Heart left ventricle (tissue), 16 donors: ENCODE measurements around the gene ABCC8. TPM values are rescaled to one million over a fixed set of nuclear protein-coding genes. Genes with fewer than 3 reads are reported as not detected.

Experiments used
- ATAC-seq, 4 donors: fragments of 200-7000 bp; cut with Tn5 transposase; one replicate each; pipeline ENCODE4 v1.9.1; 2020 to 2022; ENCODE audit warnings: moderate library complexity in 4 of 4, mild to moderate bottlenecking in 3 of 4, moderate number of reproducible peaks in 1 of 4
- DNase-seq, 5 donors: peaks; one replicate each; pipeline ENCODE4 v3.0.0-alpha.2; 2020
- H3K27ac ChIP-seq, 12 donors: fragments of 200-600 bp; sonication (generic) in 4 of 12; one replicate each; pipeline versions ENCODE4 v1.5.0 to v1.8.0; 2016 to 2022; ENCODE audit warnings: mild to moderate bottlenecking in 2 of 12
- H3K27me3 ChIP-seq, 9 donors: fragments of 200-600 bp; sonication (generic) in 2 of 9; one replicate each; pipeline versions ENCODE4 v1.5.1 to v1.8.0; 2016 to 2022; ENCODE audit warnings: mild to moderate bottlenecking in 3 of 9
- H3K36me3 ChIP-seq, 9 donors: fragments of 200-600 bp; sonication (generic) in 2 of 9; one replicate each; pipeline versions ENCODE4 v1.5.0 to v1.8.0; 2018 to 2022; ENCODE audit warnings: mild to moderate bottlenecking in 2 of 9
- H3K4me1 ChIP-seq, 12 donors: fragments of 200-600 bp; sonication (generic) in 4 of 12; one replicate each; pipeline versions ENCODE4 v1.5.0 to v1.8.0; 2016 to 2022; ENCODE audit warnings: mild to moderate bottlenecking in 3 of 12
- H3K4me3 ChIP-seq, 12 donors: fragments of 200-600 bp; sonication (generic) in 4 of 12; one replicate each; pipeline versions ENCODE4 v1.5.0 to v1.8.0; 2017 to 2022; ENCODE audit warnings: mild to moderate bottlenecking in 9 of 12, moderate library complexity in 4 of 12
- H3K9me3 ChIP-seq, 12 donors: fragments of 200-600 bp; sonication (generic) in 4 of 12; one replicate each; pipeline versions ENCODE4 v1.5.0 to v1.8.0; 2016 to 2022; ENCODE audit warnings: mild to moderate bottlenecking in 1 of 12
- POLR2A ChIP-seq, 2 donors: fragments of 450-650 bp; IDR thresholded peaks; one replicate each; pipeline ENCODE4 v1.6.1; 2017; ENCODE audit warnings: antibody characterized with exemption in 2 of 2, mild to moderate bottlenecking in 2 of 2, moderate library complexity in 2 of 2
- WGBS, 4 donors: extraction: QIAGEN DNeasy Blood & Tissue Kit in 2 of 4; methylation state at CpG; one replicate each; pipeline versions ENCODE4 v1.1.5 to v1.1.7; 2013 to 2018; 5-methylcytosine and 5-hydroxymethylcytosine counted together
- intact Hi-C, 10 donors: fragments of 100-400 bp; cut with DNase I; formaldehyde crosslinking; loops; one replicate each; pipeline versions ENCODE4 v1.11.1 to v1.14.2; 2022
- polyA plus RNA-seq, 2 donors: library from polyadenylated mRNA; stranded (reverse); fragments of 200-250 nt; gene quantifications; one replicate each; pipeline ENCODE4 v1.2.3, GENCODE V29; 2013
- total RNA-seq, 9 donors: library from RNA; depleted of rRNA in 2 of 9; stranded (reverse); fragments of >200 nt in 2 of 9; fragmentation: NEBNext Ultra II Directional in 3 of 9; extraction: Animal tissue kit (Norgen Biotek cat#: 25700) in 3 of 9; gene quantifications; one replicate each; pipeline versions ENCODE4 v1.1.0 to v1.2.4, GENCODE V29; 2016 to 2023
- TF ChIP-seq, protein P1 (sequence below), 12 donors: fragments of 200-600 bp; sonication (generic) in 4 of 12; IDR thresholded peaks; one replicate each; pipeline versions ENCODE4 v1.5.0 to v1.8.0; 2018 to 2022; ENCODE audit warnings: antibody characterized with exemption in 12 of 12, mild to moderate bottlenecking in 5 of 12
- donor health status: ischemic (EF 13 %, LVEDD 7.1; RV severe dilation, severe dysfunction).
- donor health status: healthy with polysubstance abuse.
- donor health status: DM: no; HTN: yes; CAD: no.
- donor health status: DM: no; HTN: no; CAD: no.
- donor health status: ischemic (EF 25% LVEDD 6.9; RV normal size, moderate dysfunction).
- donor health status: ischemic (EF 25% LVEDD 5.7; RV mildly dilated, moderate dysfunction).
- donor health status: healthy.
- donor health status: DM: yes; HTN: yes; CAD: no.
- donor health status: ischemic (EF 35%, LVEDD 5.7; RV mildly dilated, moderate dysfunction).
- donor health status: nonischemic (EF 11% LVEDD 7.7; RV severe dilation, severe dysfunction).
- donor health status: DM: yes; HTN: yes; CAD: no.
- donor health status: PGD.
- donor health status: ischemic (EF 29% LVEDD 5.4; RV normal size, mild dysfunction).
- donor health status: nonischemic (EF 23%, LVEDD 6.1; RV moderate dilation, normal function).

Gene ABCC8
- total and polyA plus RNA-seq, 11 donors, result 0.69 to 9.6 (median 3.6) TPM

DNA sequence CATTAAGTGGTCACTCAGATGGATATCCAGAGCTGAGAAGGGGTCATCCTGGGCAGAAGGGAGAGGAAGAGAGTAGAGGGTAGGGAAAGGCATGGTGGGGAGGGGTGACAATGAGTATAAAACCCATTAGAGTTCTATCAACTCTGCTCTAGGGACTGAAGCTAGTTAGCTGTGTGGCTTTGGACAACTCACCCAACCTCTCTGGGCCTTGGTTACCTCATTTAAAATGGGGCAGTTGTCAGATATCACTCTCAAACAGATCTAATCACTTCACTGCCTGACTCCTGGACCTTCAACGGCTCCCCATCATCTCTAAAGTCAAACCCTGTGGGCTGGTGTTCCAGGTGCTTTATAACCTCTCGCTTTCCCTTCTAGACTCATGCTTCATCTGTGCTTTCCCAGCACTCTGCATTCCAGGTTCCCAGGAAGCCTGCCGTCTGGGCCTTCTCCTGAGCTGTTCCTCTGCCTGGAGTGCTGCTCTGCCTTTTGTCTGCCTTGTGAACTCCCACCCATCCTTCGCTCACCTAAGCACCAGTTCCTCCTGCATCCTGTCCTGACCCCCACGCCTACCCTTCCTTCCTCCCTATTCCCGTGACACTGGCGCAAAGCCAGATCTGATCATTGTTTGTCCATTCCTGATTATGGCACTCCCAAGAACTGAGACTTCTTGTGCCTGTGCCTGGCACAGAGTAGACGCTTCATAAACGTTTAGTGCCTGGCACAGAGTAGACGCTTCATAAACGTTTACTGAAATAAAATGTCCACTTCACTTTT, 65.9 kb downstream of the ABCC8 start:
- Histone ChIP-seq H3K4me1 (peaks cover 0 to 33% (median 10%) of the 10 kb centered on the region in 12 donors), H3K27me3 (no peaks in the 10 kb centered on the region), H3K36me3 (no peaks in the 10 kb centered on the region), H3K4me3 (no peak overlapping the region), H3K9me3 (no peaks in the 10 kb centered on the region), H3K27ac (peak overlapping the region in 3 of 12 donors; percentile 19 to 59 (median 34))
- ATAC-seq (peak in 3 of 4 donors; percentile 6 to 71 (median 60)), DNase-seq (peak in 3 of 5 donors; percentile 41 to 74 (median 44))
- WGBS, 4 donors, result 46 to 55% (median 51%) methylated on average over 11 of the region's 11 CpGs
- intact Hi-C loops, result no loop called here
- peak in 1 of 2 donors; percentile 14 for TF ChIP-seq POLR2A (IDR thresholded peaks at IDR 0.05)
- TF ChIP-seq, protein P1, sequence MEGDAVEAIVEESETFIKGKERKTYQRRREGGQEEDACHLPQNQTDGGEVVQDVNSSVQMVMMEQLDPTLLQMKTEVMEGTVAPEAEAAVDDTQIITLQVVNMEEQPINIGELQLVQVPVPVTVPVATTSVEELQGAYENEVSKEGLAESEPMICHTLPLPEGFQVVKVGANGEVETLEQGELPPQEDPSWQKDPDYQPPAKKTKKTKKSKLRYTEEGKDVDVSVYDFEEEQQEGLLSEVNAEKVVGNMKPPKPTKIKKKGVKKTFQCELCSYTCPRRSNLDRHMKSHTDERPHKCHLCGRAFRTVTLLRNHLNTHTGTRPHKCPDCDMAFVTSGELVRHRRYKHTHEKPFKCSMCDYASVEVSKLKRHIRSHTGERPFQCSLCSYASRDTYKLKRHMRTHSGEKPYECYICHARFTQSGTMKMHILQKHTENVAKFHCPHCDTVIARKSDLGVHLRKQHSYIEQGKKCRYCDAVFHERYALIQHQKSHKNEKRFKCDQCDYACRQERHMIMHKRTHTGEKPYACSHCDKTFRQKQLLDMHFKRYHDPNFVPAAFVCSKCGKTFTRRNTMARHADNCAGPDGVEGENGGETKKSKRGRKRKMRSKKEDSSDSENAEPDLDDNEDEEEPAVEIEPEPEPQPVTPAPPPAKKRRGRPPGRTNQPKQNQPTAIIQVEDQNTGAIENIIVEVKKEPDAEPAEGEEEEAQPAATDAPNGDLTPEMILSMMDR (IDR thresholded peaks at IDR 0.05), result no peak

DNA sequence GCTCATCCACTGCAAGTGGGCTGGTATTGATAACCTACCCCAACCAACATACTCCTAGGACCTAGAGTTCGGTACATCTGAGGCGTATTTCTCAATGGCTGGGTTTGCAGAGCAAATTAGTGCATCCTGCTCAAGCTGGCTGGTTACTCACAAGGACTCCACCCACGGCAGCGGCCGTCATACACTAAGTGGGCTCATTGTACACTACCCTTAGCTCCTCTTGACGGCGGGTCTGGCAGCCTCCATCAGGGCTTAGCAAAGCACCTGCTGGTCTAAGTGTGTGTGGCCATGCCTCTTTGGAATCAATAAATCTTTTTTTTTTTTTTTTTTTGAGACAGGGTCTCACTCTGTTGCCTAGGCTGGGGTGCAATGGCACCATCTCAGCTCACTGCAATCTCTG, 68.0 kb downstream of the ABCC8 start:
- no peak overlapping the region for H3K4me3 ChIP-seq
- intact Hi-C loops, result no loop called here

DNA sequence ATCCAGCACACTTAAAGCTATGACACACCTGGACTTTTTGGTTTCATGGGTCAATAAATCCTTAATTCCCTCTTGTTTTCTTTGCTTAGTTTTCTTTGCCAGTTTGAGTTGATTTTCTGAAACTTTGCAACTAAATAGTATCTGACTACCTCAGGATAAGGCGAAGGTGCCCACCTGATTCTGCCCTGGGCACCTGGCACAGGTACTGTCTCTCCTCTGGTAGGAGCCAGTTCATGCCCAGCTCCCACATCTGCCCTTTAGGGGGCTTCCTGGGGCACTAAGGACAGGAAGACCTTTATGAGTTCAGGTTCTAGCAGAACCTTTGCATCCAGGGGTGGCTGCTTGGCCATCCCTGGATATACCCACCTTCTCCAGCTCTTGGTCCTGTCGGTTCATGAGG, 68.6 kb downstream of the ABCC8 start:
- intact Hi-C loops, result no loop called here
- peaks cover 0 to 35% (median 17%) of the 10 kb centered on the region in 12 donors for H3K4me1 ChIP-seq
- H3K27me3 ChIP-seq, result no peaks in the 10 kb centered on the region
- no peaks in the 10 kb centered on the region for H3K36me3 ChIP-seq
- DNase-seq (no peak), ATAC-seq (no peak)
- no peak overlapping the region for H3K27ac ChIP-seq
- TF ChIP-seq, protein P1 (IDR thresholded peaks at IDR 0.05), result no peak
- no peak for TF ChIP-seq POLR2A (IDR thresholded peaks at IDR 0.05)
- H3K9me3 ChIP-seq, result no peaks in the 10 kb centered on the region
- WGBS, 4 donors, result 81 to 95% (median 90%) methylated on average over 2 of the region's 2 CpGs
- no peak overlapping the region for H3K4me3 ChIP-seq

More for the DNA sequence above, 68.0 kb downstream of the ABCC8 start:
- Histone ChIP-seq H3K27ac (no peak overlapping the region), H3K27me3 (no peaks in the 10 kb centered on the region), H3K4me1 (peaks cover 0 to 35% (median 17%) of the 10 kb centered on the region in 12 donors), H3K36me3 (no peaks in the 10 kb centered on the region), H3K9me3 (no peaks in the 10 kb centered on the region)
- ATAC-seq, result no peak
- TF ChIP-seq, protein P1 (IDR thresholded peaks at IDR 0.05), result no peak
- TF ChIP-seq POLR2A (IDR thresholded peaks at IDR 0.05), result no peak
- DNase-seq, result peak in 1 of 5 donors; percentile 29
- 94 to 98% (median 96%) methylated on average over 7 of the region's 7 CpGs for WGBS, 4 donors

DNA sequence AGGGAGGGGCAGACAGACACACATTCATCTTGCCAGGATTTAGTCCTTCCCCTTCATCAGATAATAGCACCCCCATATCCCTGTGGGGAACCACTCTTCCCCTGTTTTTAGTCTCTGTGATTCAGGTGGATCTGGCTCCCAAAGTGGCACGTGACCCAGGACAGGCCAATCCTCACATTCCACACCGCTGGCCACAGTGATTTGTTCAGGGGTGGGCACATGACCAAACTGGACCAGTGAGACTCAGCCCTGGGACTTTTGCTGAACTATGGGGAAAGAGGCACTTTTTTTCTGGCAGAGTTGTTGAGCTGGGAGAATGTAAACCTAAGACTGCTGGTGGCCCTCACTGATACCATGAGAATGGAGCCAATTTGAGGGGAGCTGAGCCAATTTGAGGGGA, 69.1 kb downstream of the ABCC8 start:
- intact Hi-C loops, result no loop called here
- TF ChIP-seq, protein P1 (IDR thresholded peaks at IDR 0.05), result no peak
- no peak for TF ChIP-seq POLR2A (IDR thresholded peaks at IDR 0.05)
- ATAC-seq, result no peak
- H3K36me3 ChIP-seq, result no peaks in the 10 kb centered on the region
- DNase-seq, result no peak
- H3K4me3 ChIP-seq, result no peak overlapping the region
- H3K27ac ChIP-seq, result no peak overlapping the region
- no peaks in the 10 kb centered on the region for H3K9me3 ChIP-seq
- H3K4me1 ChIP-seq, result peaks cover 0 to 35% (median 17%) of the 10 kb centered on the region in 12 donors
- 84 to 100% (median 93%) methylated on average over 2 of the region's 2 CpGs for WGBS, 4 donors
- no peaks in the 10 kb centered on the region for H3K27me3 ChIP-seq
